Common myeloid progenitor, CD34-positive (primary cell): Measurements from ENCODE around the gene EIF2S1.

Experiments
- CTCF ChIA-PET: fragments of 350-600 bp; sonication (Branson Sonifier 250); formaldehyde crosslinking; loops from one replicate; lab custom pipeline; 2021; ENCODE audit warnings: antibody characterized with exemption; lab: Charles Lee
- POLR2A ChIA-PET: fragments of 350-600 bp; sonication (Branson Sonifier 250); formaldehyde crosslinking; loops from one replicate; lab custom pipeline; 2021; ENCODE audit warnings: antibody characterized with exemption; lab: Charles Lee
- DNase-seq, 3 donors: peaks; one replicate each; pipeline versions ENCODE4 v3.0.0 to v3.0.0-alpha.2; 2013
- H3K27ac ChIP-seq, 2 experiments: 1 replicate in 1 of 2; 2 replicates in 1 of 2; pipeline ENCODE4 v1.7.0; 2013; ENCODE audit warnings: inconsistent platforms in 2 of 2, low read length in 2 of 2, mild to moderate bottlenecking in 2 of 2, low read depth in 1 of 2, moderate library complexity in 1 of 2; ENCODE audit not compliant: severe bottlenecking in 2 of 2, insufficient read depth in 1 of 2, poor library complexity in 1 of 2
- H3K27me3 ChIP-seq, 5 experiments: replicated peaks in 2 of 5; 1 replicate in 3 of 5; 2 replicates in 2 of 5; pipeline versions ENCODE4 v1.6.1 to v1.7.0; 2013; ENCODE audit warnings: low read length in 4 of 5, mild to moderate bottlenecking in 2 of 5, moderate library complexity in 2 of 5, inconsistent platforms in 1 of 5; ENCODE audit not compliant: insufficient read depth in 5 of 5, control insufficient read depth in 4 of 5
- H3K36me3 ChIP-seq, 4 experiments: 1 replicate in 2 of 4; 2 replicates in 2 of 4; pipeline versions ENCODE4 v1.6.1 to v1.7.0; 2013; ENCODE audit warnings: low read length in 3 of 4, control low read depth in 1 of 4, mild to moderate bottlenecking in 1 of 4; ENCODE audit not compliant: control insufficient read depth in 4 of 4, insufficient read depth in 4 of 4
- H3K4me1 ChIP-seq, 4 experiments: 1 replicate in 3 of 4; 2 replicates in 1 of 4; pipeline versions ENCODE4 v1.6.1 to v1.7.1; 2013; ENCODE audit warnings: low read length in 3 of 4, mild to moderate bottlenecking in 3 of 4, control low read depth in 1 of 4, inconsistent platforms in 1 of 4, moderate library complexity in 1 of 4; ENCODE audit not compliant: control insufficient read depth in 4 of 4, insufficient read depth in 4 of 4; ENCODE audit errors: control extremely low read depth in 1 of 4
- H3K4me3 ChIP-seq, 7 experiments: 1 replicate in 4 of 7; 2 replicates in 3 of 7; pipeline versions ENCODE4 v1.5.1 to v1.7.0; 2013; ENCODE audit warnings: mild to moderate bottlenecking in 7 of 7, low read length in 6 of 7, moderate library complexity in 6 of 7, inconsistent platforms in 2 of 7, low read depth in 2 of 7, control low read depth in 1 of 7; ENCODE audit not compliant: insufficient read depth in 4 of 7, control insufficient read depth in 1 of 7; ENCODE audit errors: extremely low read depth in 1 of 7
- H3K9me3 ChIP-seq, 5 experiments: 1 replicate in 4 of 5; 2 replicates in 1 of 5; pipeline versions ENCODE4 v1.6.1 to v1.7.1; 2013; ENCODE audit warnings: low read length in 4 of 5, mild to moderate bottlenecking in 2 of 5, inconsistent platforms in 1 of 5, low read depth in 1 of 5, moderate library complexity in 1 of 5; ENCODE audit not compliant: control insufficient read depth in 4 of 5, insufficient read depth in 2 of 5; ENCODE audit errors: control extremely low read depth in 1 of 5
- WGBS: methylation state at CpG from one replicate; pipeline ENCODE4 v1.1.5; 2013; ENCODE audit not compliant: insufficient coverage; 5-methylcytosine and 5-hydroxymethylcytosine counted together

EIF2S1 gene

GRCh38 chr14:67395086-67395875 is 35.2 kb downstream of the EIF2S1 start:
- no peak for DNase-seq
- Histone ChIP-seq H3K9me3 (no peaks in the 10 kb centered on the region), H3K27me3 (no peaks in the 10 kb centered on the region), H3K4me1 (peaks cover 5 to 17% (median 13%) of the 10 kb centered on the region in 4 experiments), H3K36me3 (no peaks in the 10 kb centered on the region), H3K27ac (no peak overlapping the region), H3K4me3 (no peak overlapping the region)
- ChIA-PET POLR2A (no interaction called here), CTCF (interaction anchor here (1.1 to 1.3 kb wide), 2 partner anchors 11 to 33 kb away, joined by 3 to 4 read pairs; no protein-coding TSS in a partner anchor)
- WGBS = 94% methylated on average over 15 of the region's 16 CpGs

- ChIA-PET POLR2A (no interaction called here), CTCF (interaction anchor here (1.1 to 1.3 kb wide), 2 partner anchors 10 to 33 kb away, joined by 3 to 4 read pairs; no protein-coding TSS in a partner anchor)
- peaks cover 2 to 12% (median 8%) of the 10 kb centered on the region in 4 experiments for H3K4me1 ChIP-seq
- no peak overlapping the region for H3K27ac ChIP-seq
- H3K27me3 ChIP-seq = no peaks in the 10 kb centered on the region
- WGBS = 82% methylated on average over 5 of the region's 5 CpGs
- no peaks in the 10 kb centered on the region for H3K9me3 ChIP-seq
- DNase-seq = no peak
- no peaks in the 10 kb centered on the region for H3K36me3 ChIP-seq
- H3K4me3 ChIP-seq = no peak overlapping the region
Measured at GRCh38 chr14:67395876-67396189, 35.7 kb downstream of the EIF2S1 start.

- CTCF ChIA-PET = interaction anchor here (1.3 kb wide), 1 partner anchor 10 kb away, joined by 4 read pairs; no protein-coding TSS in a partner anchor
- Histone ChIP-seq H3K4me1 (peaks cover 0 to 5% (median 2%) of the 10 kb centered on the region in 4 experiments), H3K4me3 (no peak overlapping the region), H3K9me3 (no peaks in the 10 kb centered on the region), H3K27ac (no peak overlapping the region), H3K36me3 (no peaks in the 10 kb centered on the region), H3K27me3 (no peaks in the 10 kb centered on the region)
- WGBS = 100% methylated on average over 2 of the region's 2 CpGs
- DNase-seq = no peak
- POLR2A ChIA-PET = no interaction called here
Measured at GRCh38 chr14:67396381-67396970, 36.3 kb downstream of the EIF2S1 start.

- Histone ChIP-seq H3K4me3 (no peak overlapping the region), H3K27ac (no peak overlapping the region), H3K27me3 (no peaks in the 10 kb centered on the region), H3K4me1 (no peaks in the 10 kb centered on the region), H3K9me3 (no peaks in the 10 kb centered on the region), H3K36me3 (no peaks in the 10 kb centered on the region)
- 97% methylated on average over 9 of the region's 9 CpGs for WGBS
- ChIA-PET CTCF (interaction anchor here (0.9 kb wide), 2 partner anchors 8 to 12 kb away, joined by 3 read pairs; no protein-coding TSS in a partner anchor), POLR2A (no interaction called here)
- no peak for DNase-seq
Measured at GRCh38 chr14:67397536-67397935, 37.4 kb downstream of the EIF2S1 start.

- Histone ChIP-seq H3K36me3 (no peaks in the 10 kb centered on the region), H3K9me3 (no peaks in the 10 kb centered on the region), H3K27ac (no peak overlapping the region), H3K4me1 (no peaks in the 10 kb centered on the region), H3K4me3 (no peak overlapping the region), H3K27me3 (no peaks in the 10 kb centered on the region)
- POLR2A ChIA-PET = interaction anchor here (0.6 kb wide), 1 partner anchor 11 kb away, joined by 4 read pairs; no protein-coding TSS in a partner anchor
- 94% methylated on average over 2 of the region's 4 CpGs for WGBS
- DNase-seq = no peak
- CTCF ChIA-PET = interaction anchor here (1.0 to 1.6 kb wide), 5 partner anchors 10 to 24 kb away, joined by 3 to 5 read pairs (median 3); no protein-coding TSS in a partner anchor
Measured at GRCh38 chr14:67400434-67400833, 40.3 kb downstream of the EIF2S1 start.

GRCh38 chr14:67405771-67406170 is 45.6 kb downstream of the EIF2S1 start:
- H3K4me3 ChIP-seq = no peak overlapping the region
- H3K27me3 ChIP-seq = peaks cover 0 to 7% (median under 1%) of the 10 kb centered on the region in 5 experiments
- H3K4me1 ChIP-seq = no peaks in the 10 kb centered on the region
- no peaks in the 10 kb centered on the region for H3K9me3 ChIP-seq
- H3K36me3 ChIP-seq = no peaks in the 10 kb centered on the region
- ChIA-PET CTCF (interaction anchor here (1.1 to 1.7 kb wide), 3 partner anchors 9 to 15 kb away, joined by 3 to 4 read pairs (median 4); no protein-coding TSS in a partner anchor), POLR2A (no interaction called here)
- no peak for DNase-seq
- no peak overlapping the region for H3K27ac ChIP-seq
- 90% methylated on average over 5 of the region's 5 CpGs for WGBS
